H1 (cell line): ENCODE data around the gene FHIT. TPM values are rescaled to one million over a fixed set of nuclear protein-coding genes. Genes with fewer than 3 reads are reported as not detected.

Experiments used
- CTCF ChIA-PET: fragments of 300-600 bp; sonication (Branson Sonifier 250); formaldehyde crosslinking; loops from one replicate; lab custom pipeline; 2021; ENCODE audit not compliant: partially characterized antibody; lab: Charles Lee
- POLR2A ChIA-PET: fragments of 300-600 bp; sonication (Branson Sonifier 250); formaldehyde crosslinking; loops from one replicate; lab custom pipeline; 2021; ENCODE audit warnings: inconsistent platforms; ENCODE audit not compliant: partially characterized antibody; lab: Charles Lee
- DNase-seq, 2 experiments: peaks; one replicate each; pipeline versions ENCODE4 v3.0.0 to v3.0.0-alpha.2; 2010 to 2022; ENCODE audit warnings: low spot score in 2 of 2, low read depth in 1 of 2, mixed read lengths in 1 of 2
- FAIRE-seq: peaks from 2 replicates; lab custom pipeline; 2011; peaks lifted over from hg19 to GRCh38; lab: Jason Lieb, UNC
- H2AFZ ChIP-seq: 2 replicates; pipeline ENCODE4 v1.8.1; 2012; ENCODE audit warnings: low read length, inconsistent platforms
- H2AK5ac ChIP-seq: 2 replicates; pipeline ENCODE4 v1.6.1; 2013; ENCODE audit warnings: low read depth, low read length
- H2BK120ac ChIP-seq: replicated peaks from 2 replicates; pipeline ENCODE3; 2013; ENCODE audit warnings: low read depth, low read length, inconsistent platforms
- H2BK12ac ChIP-seq: 2 replicates; pipeline ENCODE4 v1.6.1; 2013; ENCODE audit warnings: low read depth, low read length
- H2BK15ac ChIP-seq: 2 replicates; pipeline ENCODE4 v1.6.1; 2013; ENCODE audit warnings: low read length
- H2BK20ac ChIP-seq: 2 replicates; pipeline ENCODE4 v1.6.1; 2013; ENCODE audit warnings: low read length
- H2BK5ac ChIP-seq: 2 replicates; pipeline ENCODE4 v1.6.1; 2013; ENCODE audit warnings: low read depth, low read length
- H3K14ac ChIP-seq: 2 replicates; pipeline ENCODE4 v1.6.1; 2013; ENCODE audit warnings: inconsistent platforms; ENCODE audit not compliant: insufficient read length
- H3K18ac ChIP-seq: 2 replicates; pipeline ENCODE4 v1.6.1; 2013; ENCODE audit warnings: low read length; ENCODE audit errors: extremely low read depth
- H3K23ac ChIP-seq: 2 replicates; pipeline ENCODE4 v1.6.1; 2013; ENCODE audit warnings: inconsistent platforms; ENCODE audit not compliant: insufficient read length
- H3K23me2 ChIP-seq: 2 replicates; pipeline ENCODE4 v1.6.1; 2013; ENCODE audit warnings: low read depth, low read length
- H3K27ac ChIP-seq: 2 replicates; pipeline ENCODE4 v1.6.1; 2011; ENCODE audit warnings: low read depth, low read length, inconsistent platforms
- H3K27me3 ChIP-seq, 4 experiments: replicated peaks in 1 of 4; 1 replicate in 1 of 4; 2 replicates in 3 of 4; pipeline versions ENCODE4 v1.6.1 to v1.8.1; 2011 to 2013; ENCODE audit warnings: low read length in 3 of 4, mild to moderate bottlenecking in 3 of 4, inconsistent platforms in 2 of 4, mixed read lengths in 2 of 4, moderate library complexity in 1 of 4; ENCODE audit not compliant: control insufficient read depth in 3 of 4, insufficient read depth in 3 of 4; ENCODE audit errors: extremely low read depth in 1 of 4
- H3K36me3 ChIP-seq, 4 experiments: 2 replicates each; pipeline versions ENCODE4 v1.6.1 to v1.8.1; 2011 to 2013; ENCODE audit warnings: mild to moderate bottlenecking in 4 of 4, low read length in 3 of 4, moderate library complexity in 2 of 4, control low read depth in 1 of 4, inconsistent platforms in 1 of 4; ENCODE audit not compliant: insufficient read depth in 4 of 4, control insufficient read depth in 2 of 4
- H3K4ac ChIP-seq: replicated peaks from 2 replicates; pipeline ENCODE3; 2013; ENCODE audit warnings: low read length, low read depth, mixed read lengths, inconsistent platforms; ENCODE audit not compliant: insufficient read length
- H3K4me1 ChIP-seq, 4 experiments: replicated peaks in 1 of 4; 1 replicate in 1 of 4; 2 replicates in 3 of 4; pipeline versions ENCODE4 v1.6.1 to v1.8.1; 2011 to 2013; ENCODE audit warnings: low read length in 3 of 4, inconsistent platforms in 2 of 4, mixed read lengths in 1 of 4; ENCODE audit not compliant: insufficient read depth in 4 of 4, control insufficient read depth in 3 of 4
- H3K4me2 ChIP-seq, 2 experiments: 2 replicates each; pipeline versions ENCODE4 v1.6.1 to v1.8.1; 2011 to 2013; ENCODE audit warnings: low read depth in 2 of 2, low read length in 2 of 2, control low read depth in 1 of 2, inconsistent platforms in 1 of 2, mild to moderate bottlenecking in 1 of 2; ENCODE audit not compliant: insufficient read depth in 1 of 2
- H3K4me3 ChIP-seq, 4 experiments: fragments of 200-600, 300-600 bp in 1 of 4; sonication (generic), shearing (Covaris generic), sonication (Bioruptor Twin) in 1 of 4; 2 replicates each; pipeline versions ENCODE4 v1.5.1 to v1.8.1; 2011 to 2016; ENCODE audit warnings: low read length in 4 of 4, low read depth in 3 of 4, control low read depth in 2 of 4, inconsistent platforms in 2 of 4, mild to moderate bottlenecking in 2 of 4, mixed read lengths in 1 of 4, moderate library complexity in 1 of 4; ENCODE audit not compliant: insufficient read depth in 2 of 4; ENCODE audit errors: extremely low read depth in 1 of 4
- H3K56ac ChIP-seq: replicated peaks from 2 replicates; pipeline ENCODE3; 2013; ENCODE audit warnings: low read depth, mild to moderate bottlenecking, mixed read lengths, low read length, inconsistent platforms; ENCODE audit not compliant: insufficient read length
- H3K79me1 ChIP-seq: 2 replicates; pipeline ENCODE4 v1.6.1; 2013; ENCODE audit warnings: low read depth, low read length, control low read depth
- H3K79me2 ChIP-seq, 2 experiments: 2 replicates each; pipeline versions ENCODE4 v1.6.1 to v1.8.1; 2012 to 2013; ENCODE audit warnings: low read length in 2 of 2, mild to moderate bottlenecking in 2 of 2, inconsistent platforms in 1 of 2; ENCODE audit not compliant: insufficient read depth in 2 of 2, control insufficient read depth in 1 of 2
- H3K9ac ChIP-seq, 4 experiments: replicated peaks in 1 of 4; 1 replicate in 1 of 4; 2 replicates in 3 of 4; pipeline versions ENCODE4 v1.6.1 to v1.8.1; 2011 to 2013; ENCODE audit warnings: low read depth in 3 of 4, low read length in 3 of 4, control low read depth in 2 of 4, mild to moderate bottlenecking in 2 of 4, moderate library complexity in 2 of 4, inconsistent platforms in 1 of 4; ENCODE audit errors: extremely low read depth in 1 of 4
- H3K9me3 ChIP-seq, 2 experiments: 2 replicates each; pipeline versions ENCODE4 v1.6.1 to v1.8.1; 2012 to 2013; ENCODE audit warnings: mild to moderate bottlenecking in 2 of 2, moderate library complexity in 2 of 2, control low read depth in 1 of 2, inconsistent platforms in 1 of 2, low read depth in 1 of 2, low read length in 1 of 2, mixed read lengths in 1 of 2; ENCODE audit not compliant: insufficient read depth in 2 of 2
- H4K20me1 ChIP-seq, 2 experiments: replicated peaks in 1 of 2; 2 replicates each; pipeline versions ENCODE3 to v1.8.1; 2011 to 2013; ENCODE audit warnings: inconsistent platforms in 2 of 2, low read length in 2 of 2, mild to moderate bottlenecking in 1 of 2; ENCODE audit not compliant: insufficient read depth in 2 of 2, control insufficient read depth in 1 of 2
- H4K5ac ChIP-seq: 2 replicates; pipeline ENCODE4 v1.6.1; 2013; ENCODE audit warnings: low read length, low read depth, mixed read lengths, inconsistent platforms; ENCODE audit not compliant: insufficient read length
- H4K8ac ChIP-seq: 2 replicates; pipeline ENCODE4 v1.8.0; 2013; ENCODE audit warnings: mild to moderate bottlenecking, moderate library complexity, low read length, inconsistent platforms; ENCODE audit not compliant: insufficient read depth; ENCODE audit errors: extremely low read depth
- H4K91ac ChIP-seq: replicated peaks from 2 replicates; pipeline ENCODE3; 2013; ENCODE audit warnings: low read length, mixed read lengths, inconsistent platforms; ENCODE audit not compliant: insufficient read length
- JUND ChIP-seq: IDR thresholded peaks from 2 replicates; pipeline ENCODE4 v1.6.1; 2011; ENCODE audit warnings: mild to moderate bottlenecking, improper control_type of control experiment, low read length
- MAFK ChIP-seq: IDR thresholded peaks from 2 replicates; pipeline ENCODE4 v1.6.1; 2012; ENCODE audit warnings: low read depth, mild to moderate bottlenecking, improper control_type of control experiment, low read length
- WGBS, 2 experiments: shearing (Covaris generic) in 1 of 2; methylation state at CpG; one replicate each; pipeline versions ENCODE4 v1.1.6 to v1.1.7; 2013 to 2015; ENCODE audit warnings: low lambda C conversion rate in 2 of 2, mixed read lengths in 2 of 2, inconsistent platforms in 1 of 2, low coverage in 1 of 2, missing lambda C conversion rate in 1 of 2; ENCODE audit not compliant: insufficient replicate concordance in 2 of 2, insufficient coverage in 1 of 2, insufficient read length in 1 of 2; ENCODE audit errors: extremely low coverage in 1 of 2, missing lambda C conversion rate in 1 of 2; 5-methylcytosine and 5-hydroxymethylcytosine counted together
- polyA plus RNA-seq, 7 experiments: library from polyadenylated mRNA; depleted of rRNA in 3 of 7; stranded (reverse) in 5 of 7; unstranded in 2 of 7; fragments of >200 nt in 5 of 7; fragments of 200-250 nt in 2 of 7; gene quantifications; 1 replicate in 5 of 7; 2 replicates in 1 of 7; 4 replicates in 1 of 7; pipeline versions ENCODE4 v1.2.1 to v1.2.3, GENCODE V29; 2011 to 2013; ENCODE audit warnings: missing spikeins in 2 of 7, mixed read lengths in 2 of 7
- total RNA-seq: library from RNA; stranded (reverse); fragmentation: NEBNext Ultra II Directional; extraction: Animal tissue kit (Norgen Biotek cat#: 25700); gene quantifications from 2 replicates; pipeline ENCODE4 v1.2.1, GENCODE V29; 2021

FHIT gene
- total and polyA plus RNA-seq, 2 of the 8 experiments (the other 6 are each of a cell fraction or from before 2014, with no cell fraction given) = 1.2 to 3.2 TPM

GRCh38 chr3:60919296-60919695 is 332.0 kb downstream of the FHIT start:
- WGBS, 2 experiments = 93% methylated on average over 2 of the region's 2 CpGs; no CpG with 5 or more reads in 1 of the 2 experiments
- POLR2A ChIA-PET = no interaction called here
- CTCF ChIA-PET = no interaction called here
- TF ChIP-seq JUND (no peak), MAFK (no peak)

More at GRCh38 chr3:60919296-60919695, 332.0 kb downstream of the FHIT start:
- Histone ChIP-seq H2BK20ac (no peak overlapping the region), H3K27me3 (no peaks in the 10 kb centered on the region), H3K9me3 (peaks cover 7 to 13% of the 10 kb centered on the region in 2 experiments; a peak in 3 of 4 replicates), H4K8ac (no peak overlapping the region), H4K5ac (no peak overlapping the region), H4K20me1 (no peaks in the 10 kb centered on the region), H4K91ac (no peak overlapping the region), H3K9ac (no peak overlapping the region), H2BK12ac (no peak overlapping the region), H3K23ac (no peak overlapping the region), H3K4me1 (no peaks in the 10 kb centered on the region), H2BK5ac (no peak overlapping the region), H3K4me2 (no peak overlapping the region), H3K18ac (no peak overlapping the region), H3K4ac (no peak overlapping the region), H2AFZ (no peak overlapping the region), H3K14ac (no peak overlapping the region), H3K4me3 (no peak overlapping the region), H3K36me3 (0 out of 8 replicates have a peak, but pooled peaks cover 0 to 2% (median 0%) of the 10 kb centered on the region in 4 experiments), H3K27ac (no peak overlapping the region), H2BK120ac (no peak overlapping the region), H3K79me2 (no peaks in the 10 kb centered on the region), H3K23me2 (no peaks in the 10 kb centered on the region), H2BK15ac (no peak overlapping the region), H3K79me1 (no peaks in the 10 kb centered on the region), H2AK5ac (no peak overlapping the region), H3K56ac (no peak overlapping the region)
- DNase-seq (no peak), FAIRE-seq (no peak)
